Peyer's patch (tissue), 4 donors: Measurements from ENCODE around the gene ZDHHC21. TPM values are rescaled to one million over a fixed set of nuclear protein-coding genes. Genes with fewer than 3 reads are reported as not detected.

Experiments used
- DNase-seq, 3 donors: peaks; one replicate each; pipeline ENCODE4 v3.0.0-alpha.2; 2017 to 2019
- H3K27ac ChIP-seq, 4 donors: fragments of 200-600 bp; sonication (generic); one replicate each; pipeline ENCODE4 v1.5.1; 2016 to 2019
- H3K27me3 ChIP-seq, 2 donors: fragments of 200-600 bp; sonication (generic); one replicate each; pipeline ENCODE4 v1.5.1; 2019
- H3K36me3 ChIP-seq, 3 donors: fragments of 200-600 bp; sonication (generic); one replicate each; pipeline ENCODE4 v1.5.1; 2016 to 2019
- H3K4me1 ChIP-seq, 4 donors: fragments of 200-600 bp; sonication (generic); one replicate each; pipeline ENCODE4 v1.5.1; 2016 to 2019
- H3K4me3 ChIP-seq, 4 donors: fragments of 200-600 bp; sonication (generic); 1 replicate in 3 of 4; 2 replicates in 1 of 4; pipeline ENCODE4 v1.5.1; 2016 to 2019; ENCODE audit warnings: mild to moderate bottlenecking in 1 of 4
- H3K9me3 ChIP-seq, 4 donors: fragments of 200-600 bp; sonication (generic); one replicate each; pipeline ENCODE4 v1.5.1; 2016 to 2019; ENCODE audit warnings: mild to moderate bottlenecking in 1 of 4
- CTCF ChIP-seq, 6 experiments: fragments of 450-650 bp in 4 of 6; fragments of 200-600 bp in 2 of 6; sonication (generic) in 1 of 6; IDR thresholded peaks; one replicate each; pipeline ENCODE4 v1.5.1; 2017 to 2019; ENCODE audit warnings: antibody characterized with exemption in 6 of 6, mild to moderate bottlenecking in 3 of 6, moderate library complexity in 1 of 6
- POLR2A ChIP-seq, 2 donors: fragments of 450-650 bp; IDR thresholded peaks; one replicate each; pipeline ENCODE4 v1.5.1; 2017; ENCODE audit warnings: antibody characterized with exemption in 2 of 2, mild to moderate bottlenecking in 2 of 2, moderate library complexity in 2 of 2
- total RNA-seq, 4 donors: library from RNA; depleted of rRNA; stranded (reverse); fragments of >200 nt; gene quantifications; one replicate each; pipeline ENCODE4 v1.1.0, GENCODE V29; 2016

ZDHHC21 gene
- total RNA-seq, 4 donors from 2014 or later: 12.4 to 52.5 (median 38.2) TPM

DNA sequence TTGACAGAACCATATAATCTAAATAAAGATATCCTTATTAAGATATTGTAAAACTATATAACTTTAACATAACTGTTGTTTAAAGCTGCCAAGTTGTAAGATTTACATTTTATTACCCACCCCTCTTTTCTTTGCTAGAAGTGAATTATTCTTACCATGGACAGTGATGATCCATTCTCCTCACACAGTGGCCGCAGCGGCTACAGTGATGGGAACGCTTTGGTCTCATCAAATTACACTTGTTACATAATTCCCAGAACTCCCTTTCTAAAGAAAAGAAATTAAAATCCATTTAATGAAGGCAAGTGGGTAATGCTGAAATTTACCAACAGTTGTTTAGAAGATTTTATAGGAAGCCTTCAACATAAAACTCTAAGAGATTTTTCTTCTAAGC is 31.2 kb downstream of the ZDHHC21 start:
- Histone ChIP-seq H3K27me3 (no peaks in the 10 kb centered on the region), H3K4me1 (no peaks in the 10 kb centered on the region), H3K27ac (no peak overlapping the region), H3K36me3 (peaks cover 0 to 16% (median 0%) of the 10 kb centered on the region in 3 donors), H3K4me3 (no peak overlapping the region), H3K9me3 (peaks cover 0 to under 1% (median 0%) of the 10 kb centered on the region in 4 donors)
- no peak for DNase-seq
- TF ChIP-seq POLR2A (IDR thresholded peaks at IDR 0.05) (no peak), CTCF (IDR thresholded peaks at IDR 0.05) (no peak)

- TF ChIP-seq CTCF (IDR thresholded peaks at IDR 0.05) (peak in 4 of 6 experiments; percentile 21 to 46 (median 24)), POLR2A (IDR thresholded peaks at IDR 0.05) (no peak)
- no peak for DNase-seq
- no peaks in the 10 kb centered on the region for H3K4me1 ChIP-seq
Measured at GRCh38 chr9:14661421-14662059, 31.7 kb downstream of the ZDHHC21 start.

GRCh38 chr9:14660721-14661120 is 32.5 kb downstream of the ZDHHC21 start:
- no peak overlapping the region for H3K27ac ChIP-seq
- no peaks in the 10 kb centered on the region for H3K27me3 ChIP-seq
- TF ChIP-seq CTCF (IDR thresholded peaks at IDR 0.05) (no peak), POLR2A (IDR thresholded peaks at IDR 0.05) (no peak)
- H3K36me3 ChIP-seq: peaks cover 0 to 22% (median 0%) of the 10 kb centered on the region in 3 donors
- DNase-seq: no peak
- H3K9me3 ChIP-seq: peaks cover 0 to 9% (median 0%) of the 10 kb centered on the region in 4 donors
- no peak overlapping the region for H3K4me3 ChIP-seq
- no peaks in the 10 kb centered on the region for H3K4me1 ChIP-seq

More at GRCh38 chr9:14661421-14662059, 31.7 kb downstream of the ZDHHC21 start:
- Histone ChIP-seq H3K4me3 (no peak overlapping the region), H3K27me3 (no peaks in the 10 kb centered on the region), H3K27ac (no peak overlapping the region), H3K9me3 (peaks cover 0 to 5% (median 0%) of the 10 kb centered on the region in 4 donors), H3K36me3 (peaks cover 0 to 17% (median 0%) of the 10 kb centered on the region in 3 donors)

- no peak for TF ChIP-seq CTCF (IDR thresholded peaks at IDR 0.05)
- no peak for TF ChIP-seq POLR2A (IDR thresholded peaks at IDR 0.05)
- Histone ChIP-seq H3K27ac (no peak overlapping the region), H3K4me3 (no peak overlapping the region), H3K36me3 (peaks cover 0 to 22% (median 0%) of the 10 kb centered on the region in 3 donors), H3K9me3 (peaks cover 0 to 9% (median 0%) of the 10 kb centered on the region in 4 donors), H3K27me3 (no peaks in the 10 kb centered on the region), H3K4me1 (no peaks in the 10 kb centered on the region)
- DNase-seq: no peak
Measured at GRCh38 chr9:14654932-14655331, 38.3 kb downstream of the ZDHHC21 start.

- no peak overlapping the region for H3K27ac ChIP-seq
- no peak overlapping the region for H3K4me3 ChIP-seq
- H3K9me3 ChIP-seq: peaks cover 0 to 9% (median 0%) of the 10 kb centered on the region in 4 donors
- no peaks in the 10 kb centered on the region for H3K4me1 ChIP-seq
- peaks cover 0 to 17% (median 0%) of the 10 kb centered on the region in 3 donors for H3K36me3 ChIP-seq
- no peak for TF ChIP-seq POLR2A (IDR thresholded peaks at IDR 0.05)
- no peak for TF ChIP-seq CTCF (IDR thresholded peaks at IDR 0.05)
- DNase-seq: no peak
- no peaks in the 10 kb centered on the region for H3K27me3 ChIP-seq
Measured at GRCh38 chr9:14653511-14653910, 39.7 kb downstream of the ZDHHC21 start.
